Measurements from ENCODE around the gene CCDC83.
"Not testable (repeated sequence)": the region's sequence is repeated elsewhere in the genome, so short reads cannot be mapped to it uniquely, and the experiment has no call there.

Gene CCDC83

GRCh38 chr11:85889676-85890579, 34.7 kb downstream of the CCDC83 start:
- DNase-seq = no peak

GRCh38 chr11:85893395-85893794, 38.2 kb downstream of the CCDC83 start:
- DNase-seq = no peak

- DNase-seq = no peak
Measured at GRCh38 chr11:85896876-85897275, 41.7 kb downstream of the CCDC83 start.

- no peak for DNase-seq
Measured at GRCh38 chr11:85898456-85898855, 43.3 kb downstream of the CCDC83 start.

GRCh38 chr11:85902353-85902752, 47.2 kb downstream of the CCDC83 start:
- DNase-seq = no peak

GRCh38 chr11:85903406-85903805, 48.2 kb downstream of the CCDC83 start:
- no peak for DNase-seq

- no peak for DNase-seq
Measured at GRCh38 chr11:85903811-85904210, 48.6 kb downstream of the CCDC83 start.

- DNase-seq = no peak
Measured at GRCh38 chr11:85912414-85912813, 57.2 kb downstream of the CCDC83 start.

- no peak for DNase-seq
Measured at GRCh38 chr11:85913513-85913912, 58.3 kb downstream of the CCDC83 start.

GRCh38 chr11:85914425-85914824, 59.2 kb downstream of the CCDC83 start:
- DNase-seq = no peak

GRCh38 chr11:85918910-85919794, 64.0 kb downstream of the CCDC83 start:
- DNase-seq = no peak

- DNase-seq = no peak
Measured at GRCh38 chr11:85922367-85922766, 67.2 kb downstream of the CCDC83 start.

GRCh38 chr11:85923455-85923854, 68.3 kb downstream of the CCDC83 start:
- DNase-seq = no peak

GRCh38 chr11:85926653-85927214, 71.6 kb downstream of the CCDC83 start:
- DNase-seq = not testable (repeated sequence)

GRCh38 chr11:85930879-85931366, 75.7 kb downstream of the CCDC83 start:
- no peak for DNase-seq

GRCh38 chr11:85934596-85935169, 79.5 kb downstream of the CCDC83 start:
- DNase-seq = no peak

- no peak for DNase-seq
Measured at GRCh38 chr11:85935751-85936150, 80.6 kb downstream of the CCDC83 start.

GRCh38 chr11:85937835-85938234, 82.7 kb downstream of the CCDC83 start:
- no peak for DNase-seq

GRCh38 chr11:85939099-85940015, 84.2 kb downstream of the CCDC83 start:
- no peak for DNase-seq

GRCh38 chr11:85941380-85941973, 86.3 kb downstream of the CCDC83 start:
- no peak for DNase-seq

GRCh38 chr11:85945296-85945695, 90.1 kb downstream of the CCDC83 start:
- DNase-seq = no peak

All from activated CD4-positive, alpha-beta T cell treated with anti-CD3 and anti-CD28 coated beads for 1 hour (primary cell).